ENCODE data around the gene HTT. TPM values are rescaled to one million over a fixed set of nuclear protein-coding genes. Genes with fewer than 3 reads are reported as not detected.

Gene HTT
- total and polyA plus RNA-seq, 10 of the 15 experiments (the other 5 are each of a cell fraction or from before 2014, with no cell fraction given): 3.3 to 113 (median 43.3) TPM

- peaks cover 3% of the 10 kb centered on the region; the same call in 1 of the 2 replicates for H3K4me1 ChIP-seq (ENCODE audit: control insufficient read depth, insufficient read depth, low read length)
- ChIA-PET CTCF (no interaction called here), RAD21 (ENCODE audit: unreplicated experiment) (no interaction called here), SMC1A (ENCODE audit: uncharacterized antibody, unreplicated experiment) (interaction anchor here (0.7 to 1.3 kb wide), 3 partner anchors 14 to 30 kb away, joined by 3 to 4 read pairs (median 3); no protein-coding TSS in a partner anchor), POLR2A (no interaction called here)
- H3K4me3 ChIP-seq: no peak overlapping the region
- DNase-seq (ENCODE audit: low read depth, low spot score) (peak; percentile 7), ATAC-seq (peak; percentile 69), FAIRE-seq (no peak)
- no peaks in the 10 kb centered on the region for H3K9me3 ChIP-seq (replicated peaks; ENCODE audit: control insufficient read depth, insufficient read depth, low read length)
- no peaks in the 10 kb centered on the region for H3K27me3 ChIP-seq (replicated peaks in 1 of 2; ENCODE audit: control insufficient read depth in 2 of 2, insufficient read depth in 2 of 2, low read length in 1 of 2)
- H3K4me2 ChIP-seq (ENCODE audit: control insufficient read depth, insufficient read depth): no peak overlapping the region
- H3K79me2 ChIP-seq (ENCODE audit: control insufficient read depth, insufficient read depth, low read length): no peaks in the 10 kb centered on the region
- no TSS peak for BruUV-seq (replicated peaks)
- H3K9ac ChIP-seq (ENCODE audit: control insufficient read depth, insufficient read depth, low read length): no peak overlapping the region
- TF ChIP-seq SIN3A (IDR thresholded peaks at IDR 0.05; ENCODE audit: low read depth, low read length): no peak
- TF ChIP-seq, protein P1, sequence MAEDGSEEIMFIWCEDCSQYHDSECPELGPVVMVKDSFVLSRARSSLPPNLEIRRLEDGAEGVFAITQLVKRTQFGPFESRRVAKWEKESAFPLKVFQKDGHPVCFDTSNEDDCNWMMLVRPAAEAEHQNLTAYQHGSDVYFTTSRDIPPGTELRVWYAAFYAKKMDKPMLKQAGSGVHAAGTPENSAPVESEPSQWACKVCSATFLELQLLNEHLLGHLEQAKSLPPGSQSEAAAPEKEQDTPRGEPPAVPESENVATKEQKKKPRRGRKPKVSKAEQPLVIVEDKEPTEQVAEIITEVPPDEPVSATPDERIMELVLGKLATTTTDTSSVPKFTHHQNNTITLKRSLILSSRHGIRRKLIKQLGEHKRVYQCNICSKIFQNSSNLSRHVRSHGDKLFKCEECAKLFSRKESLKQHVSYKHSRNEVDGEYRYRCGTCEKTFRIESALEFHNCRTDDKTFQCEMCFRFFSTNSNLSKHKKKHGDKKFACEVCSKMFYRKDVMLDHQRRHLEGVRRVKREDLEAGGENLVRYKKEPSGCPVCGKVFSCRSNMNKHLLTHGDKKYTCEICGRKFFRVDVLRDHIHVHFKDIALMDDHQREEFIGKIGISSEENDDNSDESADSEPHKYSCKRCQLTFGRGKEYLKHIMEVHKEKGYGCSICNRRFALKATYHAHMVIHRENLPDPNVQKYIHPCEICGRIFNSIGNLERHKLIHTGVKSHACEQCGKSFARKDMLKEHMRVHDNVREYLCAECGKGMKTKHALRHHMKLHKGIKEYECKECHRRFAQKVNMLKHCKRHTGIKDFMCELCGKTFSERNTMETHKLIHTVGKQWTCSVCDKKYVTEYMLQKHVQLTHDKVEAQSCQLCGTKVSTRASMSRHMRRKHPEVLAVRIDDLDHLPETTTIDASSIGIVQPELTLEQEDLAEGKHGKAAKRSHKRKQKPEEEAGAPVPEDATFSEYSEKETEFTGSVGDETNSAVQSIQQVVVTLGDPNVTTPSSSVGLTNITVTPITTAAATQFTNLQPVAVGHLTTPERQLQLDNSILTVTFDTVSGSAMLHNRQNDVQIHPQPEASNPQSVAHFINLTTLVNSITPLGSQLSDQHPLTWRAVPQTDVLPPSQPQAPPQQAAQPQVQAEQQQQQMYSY (CRISPR knock-in tag; IDR thresholded peaks at IDR 0.05): no peak
- TF ChIP-seq NKRF (conservative IDR thresholded peaks at IDR 0.05): no peak
- no peak for TF ChIP-seq FOS (IDR thresholded peaks at IDR 0.05; ENCODE audit: borderline replicate concordance, extremely low read depth, insufficient read length)
- TF ChIP-seq HCFC1 (IDR thresholded peaks at IDR 0.05; ENCODE audit: low read length): no peak
- TF ChIP-seq RBBP5 (conservative IDR thresholded peaks at IDR 0.05): no peak
- no peak for TF ChIP-seq SKIL (IDR thresholded peaks at IDR 0.05; ENCODE audit: low read depth, poor library complexity, severe bottlenecking)
- no peak for TF ChIP-seq ZZZ3 (IDR thresholded peaks at IDR 0.05; ENCODE audit: control insufficient read depth, insufficient read length, low read depth)
- no peak for TF ChIP-seq MYB (IDR thresholded peaks at IDR 0.05; ENCODE audit: borderline replicate concordance, low read depth, low read length)
- TF ChIP-seq MTA3 (IDR thresholded peaks at IDR 0.05; ENCODE audit: borderline replicate concordance, low read length): no peak
- no peak for TF ChIP-seq LARP7 (IDR thresholded peaks at IDR 0.05)
- no peak overlapping the region for H3K27ac ChIP-seq (ENCODE audit: control insufficient read depth, insufficient read depth)
- WGBS (ENCODE audit: insufficient coverage, insufficient replicate concordance, low lambda C conversion rate, missing lambda C conversion rate): 9% methylated on average over 26 of the region's 29 CpGs
- no peak overlapping the region for H2AFZ ChIP-seq (ENCODE audit: control insufficient read depth, low read depth, low read length)
- no peaks in the 10 kb centered on the region for H3K36me3 ChIP-seq (ENCODE audit: control insufficient read depth in 2 of 2, insufficient read depth in 2 of 2, low read length in 1 of 2)
- H4K20me1 ChIP-seq (ENCODE audit: control insufficient read depth, insufficient read depth): no peaks in the 10 kb centered on the region
- in situ Hi-C loops (cut with MboI): no loop called here
- intact Hi-C loops (cut with micrococcal nuclease; ENCODE audit: unreplicated experiment): no loop called here
Measured at GRCh38 chr4:3257556-3258482, 183.3 kb downstream of the HTT start.

All from GM12878 (cell line).